ENCODE results near the gene ATG7. TPM values are rescaled to one million over a fixed set of nuclear protein-coding genes. Genes with fewer than 3 reads are reported as not detected.

The ATG7 gene
- total RNA-seq, 6 experiments from 2014 or later = 44.5 to 53.0 (median 49.3) TPM

DNA sequence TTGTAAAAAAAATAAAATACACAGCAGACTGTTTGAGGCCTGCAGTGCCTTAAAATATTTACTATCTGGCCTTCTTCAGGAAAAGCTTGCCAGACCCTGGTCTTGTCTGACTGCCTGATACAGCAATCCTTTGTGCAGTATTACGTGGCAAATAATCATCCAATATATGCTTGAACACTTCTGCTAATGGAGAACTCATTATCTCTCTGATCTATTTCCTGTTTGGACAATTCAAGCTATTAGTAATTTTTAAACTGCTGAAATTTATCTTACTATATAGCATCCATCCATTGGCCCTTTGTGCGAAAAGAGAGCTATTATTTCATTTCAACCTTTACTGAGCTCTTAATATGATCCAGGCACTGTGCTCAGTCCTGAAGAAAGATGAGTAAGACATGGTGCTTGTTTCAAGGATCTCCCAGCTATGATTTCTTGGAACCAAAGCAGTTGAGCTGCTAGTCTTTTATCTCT, 15.9 kb downstream of the ATG7 start:
- Mint-ChIP-seq H3K9me3 (no peaks in the 10 kb centered on the region), H3K27me3 (ENCODE audit: insufficient read depth) (no peaks in the 10 kb centered on the region; the same call in 1 of the 2 replicates), H3K27ac (peak overlapping the region; percentile 96), H3K4me3 (peak overlapping the region; percentile 64), H3K36me3 (ENCODE audit: low read depth) (peaks cover 35% of the 10 kb centered on the region), H3K4me1 (ENCODE audit: low read depth) (peaks cover 82% of the 10 kb centered on the region)
- TF ChIP-seq, protein P1, sequence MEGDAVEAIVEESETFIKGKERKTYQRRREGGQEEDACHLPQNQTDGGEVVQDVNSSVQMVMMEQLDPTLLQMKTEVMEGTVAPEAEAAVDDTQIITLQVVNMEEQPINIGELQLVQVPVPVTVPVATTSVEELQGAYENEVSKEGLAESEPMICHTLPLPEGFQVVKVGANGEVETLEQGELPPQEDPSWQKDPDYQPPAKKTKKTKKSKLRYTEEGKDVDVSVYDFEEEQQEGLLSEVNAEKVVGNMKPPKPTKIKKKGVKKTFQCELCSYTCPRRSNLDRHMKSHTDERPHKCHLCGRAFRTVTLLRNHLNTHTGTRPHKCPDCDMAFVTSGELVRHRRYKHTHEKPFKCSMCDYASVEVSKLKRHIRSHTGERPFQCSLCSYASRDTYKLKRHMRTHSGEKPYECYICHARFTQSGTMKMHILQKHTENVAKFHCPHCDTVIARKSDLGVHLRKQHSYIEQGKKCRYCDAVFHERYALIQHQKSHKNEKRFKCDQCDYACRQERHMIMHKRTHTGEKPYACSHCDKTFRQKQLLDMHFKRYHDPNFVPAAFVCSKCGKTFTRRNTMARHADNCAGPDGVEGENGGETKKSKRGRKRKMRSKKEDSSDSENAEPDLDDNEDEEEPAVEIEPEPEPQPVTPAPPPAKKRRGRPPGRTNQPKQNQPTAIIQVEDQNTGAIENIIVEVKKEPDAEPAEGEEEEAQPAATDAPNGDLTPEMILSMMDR (IDR thresholded peaks at IDR 0.05) = no peak
- DNase-seq = peak; percentile 69

DNA sequence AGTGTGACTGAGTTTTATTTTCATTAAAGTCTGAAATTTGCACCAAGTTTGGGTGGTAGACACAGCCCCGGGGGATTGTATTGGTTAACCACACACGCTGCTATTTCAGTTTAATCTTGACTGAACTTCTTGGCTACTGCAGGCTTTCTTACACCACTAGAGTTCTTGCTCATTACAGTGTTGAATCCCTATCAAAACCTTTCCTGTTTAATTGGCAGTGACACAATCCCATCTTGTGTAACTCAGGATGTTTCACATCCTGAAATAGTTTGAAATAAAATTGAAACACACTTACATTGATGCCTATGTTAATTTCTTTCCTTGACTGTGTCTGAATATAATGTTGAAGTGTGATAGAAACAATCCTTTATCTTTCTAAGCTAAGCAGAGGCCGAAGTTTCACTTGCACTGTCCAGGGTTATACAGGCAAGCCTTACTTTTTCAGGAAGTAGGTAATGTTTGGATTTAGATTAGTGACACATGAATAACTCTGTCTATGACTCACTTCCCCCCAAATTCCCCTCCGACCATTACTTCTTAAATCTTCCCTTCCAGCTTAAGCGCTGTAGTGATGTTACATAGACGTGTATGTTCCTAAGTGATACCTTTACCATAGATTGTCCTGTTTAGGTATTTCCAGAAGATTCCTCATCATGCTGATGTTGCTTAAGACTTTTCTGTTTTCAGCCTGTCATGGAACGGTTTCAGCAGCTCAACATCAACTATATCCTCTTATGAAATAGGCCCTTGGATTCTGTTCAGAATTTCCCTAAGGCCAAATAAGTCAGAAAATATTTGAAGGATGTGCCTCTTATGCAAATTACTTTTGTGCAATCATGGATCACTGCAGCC, 16.8 kb downstream of the ATG7 start:
- TF ChIP-seq, protein P1 (IDR thresholded peaks at IDR 0.05) = no peak
- Mint-ChIP-seq H3K36me3 (ENCODE audit: low read depth) (peaks cover 28% of the 10 kb centered on the region), H3K27me3 (ENCODE audit: insufficient read depth) (no peaks in the 10 kb centered on the region; the same call in 1 of the 2 replicates), H3K9me3 (no peaks in the 10 kb centered on the region), H3K4me3 (peak overlapping the region; percentile 64), H3K27ac (peak overlapping the region; percentile 96), H3K4me1 (ENCODE audit: low read depth) (peaks cover 77% of the 10 kb centered on the region)
- peak; percentile 84 for DNase-seq

DNA sequence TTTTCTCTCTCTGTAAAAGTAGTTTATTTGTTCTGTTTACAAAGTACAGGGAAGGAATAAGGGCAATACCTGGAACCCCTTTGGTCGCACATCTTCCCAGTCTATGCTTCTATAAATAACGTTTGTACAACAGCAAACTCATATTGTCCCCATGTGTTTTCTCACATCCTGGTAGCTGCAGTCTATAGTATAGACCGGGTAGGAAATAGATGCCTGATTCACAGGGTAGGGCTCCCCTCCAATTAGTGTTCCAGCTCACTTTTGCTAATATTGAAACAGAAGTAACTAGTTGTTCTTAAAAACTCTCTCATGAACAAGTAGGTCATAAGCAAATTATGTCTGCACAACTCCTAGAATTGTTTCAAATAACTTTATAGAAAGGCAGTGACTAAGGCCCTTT, 17.7 kb downstream of the ATG7 start:
- TF ChIP-seq, protein P1 (IDR thresholded peaks at IDR 0.05) = no peak
- Mint-ChIP-seq H3K36me3 (ENCODE audit: low read depth) (peaks cover 26% of the 10 kb centered on the region), H3K9me3 (no peaks in the 10 kb centered on the region), H3K27me3 (ENCODE audit: insufficient read depth) (no peaks in the 10 kb centered on the region; the same call in 1 of the 2 replicates), H3K4me3 (peak overlapping the region; percentile 64; the same call in 1 of the 2 replicates), H3K27ac (peak overlapping the region; percentile 96), H3K4me1 (ENCODE audit: low read depth) (peaks cover 75% of the 10 kb centered on the region)
- no peak for DNase-seq

DNA sequence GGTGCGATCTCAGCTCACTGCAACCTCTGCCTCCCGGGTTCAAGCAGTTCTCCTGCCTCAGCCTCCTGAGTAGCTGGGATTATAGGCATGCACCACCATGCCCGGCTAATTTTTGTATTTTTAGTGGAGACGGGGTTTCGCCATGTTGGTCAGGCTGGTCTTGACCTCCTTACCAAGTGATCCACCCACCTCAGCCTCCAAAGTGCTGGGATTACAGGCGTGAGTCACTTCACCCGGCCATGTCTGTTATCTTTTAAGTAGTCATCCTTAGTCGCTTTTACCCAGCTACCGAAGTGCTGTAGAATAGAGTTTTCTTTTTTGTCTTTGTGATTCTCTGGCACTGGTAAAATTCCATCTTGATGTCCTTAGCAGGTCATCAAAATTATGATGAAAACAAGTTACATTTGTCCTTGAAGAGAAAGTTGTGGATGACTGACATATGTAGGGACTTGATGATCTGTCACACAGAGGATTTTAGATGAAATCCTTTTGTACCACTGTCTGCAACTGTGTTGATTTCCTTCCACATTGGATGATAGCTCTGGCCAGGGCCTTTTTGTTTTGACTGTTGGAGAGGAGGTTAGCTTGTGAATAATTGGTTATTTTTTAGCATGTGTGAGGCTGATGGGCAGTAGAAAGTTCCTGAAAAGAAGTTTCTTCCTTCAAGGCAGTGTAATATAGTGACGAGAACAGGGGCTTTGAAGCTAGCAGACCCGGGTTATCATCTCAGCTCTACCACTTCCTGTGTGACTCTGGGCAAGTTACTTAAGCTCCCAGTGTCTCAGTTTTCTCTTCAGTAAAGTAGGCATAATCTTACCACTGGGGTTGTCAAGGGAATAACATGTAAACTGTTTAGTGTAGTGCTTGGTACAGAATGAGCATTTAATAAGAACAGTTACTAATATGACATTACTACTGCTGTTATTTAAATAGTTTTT, 18.8 kb downstream of the ATG7 start:
- H3K4me3 Mint-ChIP-seq = peak overlapping the region; percentile 64
- H3K27me3 Mint-ChIP-seq (ENCODE audit: insufficient read depth) = no peaks in the 10 kb centered on the region; the same call in 1 of the 2 replicates
- no peaks in the 10 kb centered on the region for H3K9me3 Mint-ChIP-seq
- peak overlapping the region; percentile 96 for H3K27ac Mint-ChIP-seq
- TF ChIP-seq, protein P1 (IDR thresholded peaks at IDR 0.05) = no peak
- DNase-seq = peak; percentile 76
- peaks cover 67% of the 10 kb centered on the region for H3K4me1 Mint-ChIP-seq (ENCODE audit: low read depth)
- H3K36me3 Mint-ChIP-seq (ENCODE audit: low read depth) = peaks cover 28% of the 10 kb centered on the region

DNA sequence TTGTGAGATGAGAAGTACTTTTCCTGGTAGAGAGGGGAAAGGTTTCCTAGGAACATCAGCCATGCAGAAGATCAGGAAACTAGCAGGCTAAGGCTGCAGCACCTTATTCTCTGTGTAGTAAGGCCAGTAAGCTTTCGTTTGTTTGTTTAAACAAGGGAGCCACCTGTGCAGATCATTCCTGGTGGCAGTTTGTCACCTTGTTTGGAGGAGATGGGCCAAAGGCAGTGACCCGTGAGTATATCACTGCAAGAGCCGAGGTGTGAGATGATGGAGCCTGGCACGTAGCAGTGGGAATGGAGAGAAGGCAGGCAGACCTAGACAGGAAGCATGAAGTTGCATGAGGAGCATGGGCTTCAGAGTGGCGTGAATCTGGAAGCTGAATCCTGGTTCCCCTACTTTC, 19.6 kb downstream of the ATG7 start:
- 0 out of 2 replicates have a peak overlapping the region, but pooled peaks have one; percentile 2 for H3K4me3 Mint-ChIP-seq
- H3K4me1 Mint-ChIP-seq (ENCODE audit: low read depth) = peaks cover 65% of the 10 kb centered on the region
- no peaks in the 10 kb centered on the region; the same call in 1 of the 2 replicates for H3K27me3 Mint-ChIP-seq (ENCODE audit: insufficient read depth)
- peaks cover 29% of the 10 kb centered on the region for H3K36me3 Mint-ChIP-seq (ENCODE audit: low read depth)
- peak overlapping the region; percentile 96 for H3K27ac Mint-ChIP-seq
- H3K9me3 Mint-ChIP-seq = no peaks in the 10 kb centered on the region
- TF ChIP-seq, protein P1 (IDR thresholded peaks at IDR 0.05) = no peak
- no peak for DNase-seq
